ENCODE data around the gene SCN1A. TPM values are rescaled to one million over a fixed set of nuclear protein-coding genes. Genes with fewer than 3 reads are reported as not detected.

Gene SCN1A
- total and polyA plus RNA-seq, 7 donors: under 0.01 to 0.36 (median 0.14) TPM; not detected in 2

GRCh38 chr2:165941827-165942226, 186.0 kb downstream of the SCN1A start:
- intact Hi-C loops (cut with DNase I): no loop called here
- no peak overlapping the region for H3K27ac ChIP-seq
- no peak for DNase-seq
- H3K9me3 ChIP-seq: no peaks in the 10 kb centered on the region
- no peak overlapping the region for H3K4me3 ChIP-seq
- TF ChIP-seq EP300 (IDR thresholded peaks at IDR 0.05): no peak
- TF ChIP-seq CTCF (IDR thresholded peaks at IDR 0.05): no peak
- no peak for TF ChIP-seq POLR2AphosphoS5 (IDR thresholded peaks at IDR 0.05)
- TF ChIP-seq POLR2A (IDR thresholded peaks at IDR 0.05): no peak
- WGBS, 2 donors: 97 to 99% methylated on average over 1 of the region's 1 CpG
- H3K4me1 ChIP-seq: no peaks in the 10 kb centered on the region
- H3K36me3 ChIP-seq: peaks cover 0 to 78% (median 15%) of the 10 kb centered on the region in 4 donors
- H3K27me3 ChIP-seq: no peaks in the 10 kb centered on the region

- Histone ChIP-seq H3K9me3 (no peaks in the 10 kb centered on the region), H3K27ac (no peak overlapping the region), H3K36me3 (peaks cover 0 to 71% (median 15%) of the 10 kb centered on the region in 4 donors), H3K27me3 (no peaks in the 10 kb centered on the region), H3K4me3 (no peak overlapping the region), H3K4me1 (no peaks in the 10 kb centered on the region)
- WGBS, 2 donors: 90 to 95% methylated on average over 1 of the region's 1 CpG
- TF ChIP-seq CTCF (IDR thresholded peaks at IDR 0.05) (no peak), EP300 (IDR thresholded peaks at IDR 0.05) (no peak), POLR2AphosphoS5 (IDR thresholded peaks at IDR 0.05) (no peak), POLR2A (IDR thresholded peaks at IDR 0.05) (no peak)
- intact Hi-C loops (cut with DNase I): no loop called here
- no peak for DNase-seq
These were observed 189.6 kb downstream of the SCN1A start for GRCh38 chr2:165938237-165938636.

Small RNAs within 50 kb of the gene (small RNA-seq; reads per million reads assigned to genes)
- gene RF00019: 0 reads per million in 3 donors

Other genes with a start within 250 kb of the SCN1A start
- 10 to 100 TPM; 15.6 to 33.5 (median 28.8) TPM for gene TTC21B, start 174.2 kb downstream of the SCN1A start, total RNA-seq
- 1 to 10 TPM; 2.4 to 4.6 (median 2.8) TPM for gene TTC21B, start 174.2 kb downstream of the SCN1A start, polyA plus RNA-seq
- 10 to 100 TPM; 14.3 to 22.1 (median 16.0) TPM for gene SCN9A, start 247.9 kb upstream of the SCN1A start, total RNA-seq
- gene SCN9A, start 247.9 kb upstream of the SCN1A start, polyA plus RNA-seq: 1 to 10 TPM in 1 of 3 donors, under 1 TPM in 2; 0.23 to 2.8 (median 0.60) TPM

All from sigmoid colon (tissue), 7 donors.